Measurements from ENCODE around the gene UBASH3B. TPM values are rescaled to one million over a fixed set of nuclear protein-coding genes. Genes with fewer than 3 reads are reported as not detected.

UBASH3B gene
- polyA plus RNA-seq, 1 experiment: 19.1 TPM

DNA sequence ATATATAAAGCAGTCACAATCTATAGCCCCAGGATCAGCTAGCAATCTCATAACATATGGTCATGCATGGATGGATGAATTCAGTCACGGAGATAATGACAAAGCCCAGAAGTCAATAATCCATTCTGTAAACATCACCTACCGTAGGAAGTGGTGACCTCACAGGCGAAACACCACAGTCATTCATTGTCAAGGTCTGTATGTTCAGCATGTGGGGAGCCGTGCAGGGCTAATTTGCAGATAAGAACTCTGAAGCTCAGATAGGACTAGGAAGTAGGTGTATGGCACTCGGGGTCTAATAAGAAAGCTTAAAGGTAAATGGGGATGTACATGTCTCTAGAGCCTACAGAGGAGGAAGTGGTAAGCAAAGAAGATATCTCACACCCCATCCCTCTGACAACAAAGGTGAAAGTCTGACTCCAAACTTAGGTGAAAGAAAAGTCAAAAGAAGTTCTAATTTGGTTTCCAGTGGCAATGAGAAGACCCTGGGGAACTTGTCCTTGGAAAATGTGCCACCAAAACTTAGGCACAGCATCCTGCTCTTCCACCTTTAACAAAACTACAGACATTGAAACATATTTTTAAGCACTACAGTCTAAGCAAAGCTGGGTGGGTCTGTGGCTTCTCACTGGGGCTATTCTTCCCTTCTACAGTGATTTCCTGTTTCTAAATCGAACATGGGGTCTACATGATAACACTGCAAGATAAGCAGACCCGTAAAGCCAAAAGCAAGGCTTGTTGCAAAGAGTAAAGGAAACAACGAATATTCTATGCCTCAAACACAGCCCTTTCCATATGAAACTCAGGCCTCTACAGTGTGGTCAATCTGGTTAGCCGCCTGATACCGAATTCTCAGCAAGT lies 188.0 kb downstream of the UBASH3B start:
- TF ChIP-seq, protein P1, sequence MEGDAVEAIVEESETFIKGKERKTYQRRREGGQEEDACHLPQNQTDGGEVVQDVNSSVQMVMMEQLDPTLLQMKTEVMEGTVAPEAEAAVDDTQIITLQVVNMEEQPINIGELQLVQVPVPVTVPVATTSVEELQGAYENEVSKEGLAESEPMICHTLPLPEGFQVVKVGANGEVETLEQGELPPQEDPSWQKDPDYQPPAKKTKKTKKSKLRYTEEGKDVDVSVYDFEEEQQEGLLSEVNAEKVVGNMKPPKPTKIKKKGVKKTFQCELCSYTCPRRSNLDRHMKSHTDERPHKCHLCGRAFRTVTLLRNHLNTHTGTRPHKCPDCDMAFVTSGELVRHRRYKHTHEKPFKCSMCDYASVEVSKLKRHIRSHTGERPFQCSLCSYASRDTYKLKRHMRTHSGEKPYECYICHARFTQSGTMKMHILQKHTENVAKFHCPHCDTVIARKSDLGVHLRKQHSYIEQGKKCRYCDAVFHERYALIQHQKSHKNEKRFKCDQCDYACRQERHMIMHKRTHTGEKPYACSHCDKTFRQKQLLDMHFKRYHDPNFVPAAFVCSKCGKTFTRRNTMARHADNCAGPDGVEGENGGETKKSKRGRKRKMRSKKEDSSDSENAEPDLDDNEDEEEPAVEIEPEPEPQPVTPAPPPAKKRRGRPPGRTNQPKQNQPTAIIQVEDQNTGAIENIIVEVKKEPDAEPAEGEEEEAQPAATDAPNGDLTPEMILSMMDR (IDR thresholded peaks at IDR 0.05; ENCODE audit: low read depth, low read length): no peak
- ChIA-PET CTCF (interaction anchor here (0.6 to 2.5 kb wide), 4 partner anchors 10 to 215 kb away, joined by 4 to 19 read pairs (median 6); no protein-coding TSS in a partner anchor), POLR2A (no interaction called here)
- no peaks in the 10 kb centered on the region for H3K27me3 ChIP-seq (ENCODE audit: control insufficient read depth, insufficient read depth, low read length)
- H3K4me3 ChIP-seq (ENCODE audit: low read depth, low read length): no peak overlapping the region
- no peaks in the 10 kb centered on the region for H3K9me3 ChIP-seq (ENCODE audit: control insufficient read depth, insufficient read depth, low read length)
- H3K27ac ChIP-seq (ENCODE audit: low read depth, low read length): no peak overlapping the region
- DNase-seq (ENCODE audit: low read depth, low spot score): no peak

DNA sequence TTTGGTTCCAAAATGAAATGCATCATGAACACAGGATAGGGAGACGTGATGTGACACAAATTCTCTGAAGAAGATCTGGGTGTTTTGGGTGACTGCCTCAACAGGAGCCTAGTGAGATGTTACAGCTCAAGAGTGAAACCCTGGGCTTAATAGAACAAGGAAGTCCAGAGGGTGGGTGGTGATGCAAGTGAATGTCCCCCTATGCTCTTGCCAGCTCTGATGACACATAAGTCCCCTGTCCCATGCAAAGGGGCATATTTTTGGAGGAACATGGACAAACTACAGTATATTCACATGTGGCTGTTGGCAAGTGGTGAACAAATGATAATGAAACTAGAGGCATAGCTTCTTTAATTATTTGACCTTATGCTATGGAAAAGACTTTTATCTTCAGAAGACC lies 191.9 kb downstream of the UBASH3B start:
- TF ChIP-seq, protein P1 (IDR thresholded peaks at IDR 0.05; ENCODE audit: low read depth, low read length): no peak
- H3K27ac ChIP-seq (ENCODE audit: low read depth, low read length): no peak overlapping the region
- CTCF ChIA-PET: interaction anchor here (0.7 to 14.5 kb wide), 3 partner anchors 16 to 216 kb away, joined by 3 to 503 read pairs (median 8); no protein-coding TSS in a partner anchor

DNA sequence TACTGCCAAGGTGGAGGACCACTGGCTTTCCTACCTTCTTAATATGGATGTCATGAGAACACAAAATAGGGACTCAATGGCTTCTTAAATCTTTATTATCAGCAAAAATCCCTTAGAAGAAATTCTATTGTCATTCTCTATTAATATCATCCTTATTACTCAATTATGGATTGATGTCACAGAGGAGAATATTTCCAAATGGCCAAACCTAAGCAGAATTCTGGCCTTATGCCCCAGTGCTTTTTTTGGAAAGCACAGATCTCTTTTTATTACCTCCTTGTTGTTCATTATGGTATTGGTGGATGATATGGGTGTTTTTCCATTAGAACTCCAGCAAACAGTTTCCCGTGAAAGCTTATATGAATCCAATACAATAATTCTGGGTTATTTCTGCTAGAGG lies 192.7 kb downstream of the UBASH3B start:
- H3K9me3 ChIP-seq (ENCODE audit: control insufficient read depth, insufficient read depth, low read length): no peaks in the 10 kb centered on the region
- POLR2A ChIA-PET: no interaction called here
- no peak for DNase-seq (ENCODE audit: low read depth, low spot score)
- TF ChIP-seq, protein P1 (IDR thresholded peaks at IDR 0.05; ENCODE audit: low read depth, low read length): no peak
- no peak overlapping the region for H3K4me3 ChIP-seq (ENCODE audit: low read depth, low read length)
- CTCF ChIA-PET: interaction anchor here (2.7 to 14.5 kb wide), 2 partner anchors 16 to 216 kb away, joined by 8 to 503 read pairs; no protein-coding TSS in a partner anchor
- H3K27ac ChIP-seq (ENCODE audit: low read depth, low read length): no peak overlapping the region
- H3K27me3 ChIP-seq (ENCODE audit: control insufficient read depth, insufficient read depth, low read length): no peaks in the 10 kb centered on the region

More for the DNA sequence above, 191.9 kb downstream of the UBASH3B start:
- Histone ChIP-seq H3K9me3 (ENCODE audit: control insufficient read depth, insufficient read depth, low read length) (no peaks in the 10 kb centered on the region), H3K4me3 (ENCODE audit: low read depth, low read length) (no peak overlapping the region), H3K27me3 (ENCODE audit: control insufficient read depth, insufficient read depth, low read length) (no peaks in the 10 kb centered on the region)
- DNase-seq (ENCODE audit: low read depth, low spot score): no peak
- POLR2A ChIA-PET: no interaction called here

DNA sequence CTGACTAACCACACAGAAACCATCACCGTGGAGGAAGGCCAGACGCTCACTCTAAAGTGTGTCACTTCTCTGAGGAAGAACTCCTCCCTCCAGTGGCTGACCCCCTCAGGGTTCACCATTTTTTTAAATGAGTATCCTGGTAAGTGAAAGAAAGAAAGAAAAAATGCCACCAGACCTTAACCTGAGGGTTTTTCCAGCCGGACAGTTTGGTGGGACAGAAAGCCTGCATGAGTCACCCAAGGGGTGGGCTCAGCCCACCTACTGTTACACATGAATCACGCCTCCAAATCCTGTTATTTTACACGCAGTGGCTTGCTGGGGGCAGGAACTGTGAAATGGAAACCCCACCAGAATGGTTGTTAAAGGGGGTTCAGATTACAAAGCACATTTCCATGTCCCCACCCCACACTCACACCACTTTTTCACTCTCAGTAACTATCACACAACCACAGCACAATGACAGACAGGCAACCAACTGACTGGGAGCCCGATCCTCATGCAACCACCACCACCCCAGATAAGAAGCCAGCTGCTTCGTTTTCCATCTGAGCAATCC lies 194.6 kb downstream of the UBASH3B start:
- DNase-seq (ENCODE audit: low read depth, low spot score): no peak
- H3K9me3 ChIP-seq (ENCODE audit: control insufficient read depth, insufficient read depth, low read length): no peaks in the 10 kb centered on the region
- TF ChIP-seq, protein P1 (IDR thresholded peaks at IDR 0.05; ENCODE audit: low read depth, low read length): 0 out of 2 replicates have a peak, but pooled peaks have one; percentile 4
- CTCF ChIA-PET: interaction anchor here (1.0 to 14.5 kb wide), 6 partner anchors 10 to 270 kb away, joined by 3 to 503 read pairs (median 23); no protein-coding TSS in a partner anchor
- H3K4me3 ChIP-seq (ENCODE audit: low read depth, low read length): no peak overlapping the region
- H3K27me3 ChIP-seq (ENCODE audit: control insufficient read depth, insufficient read depth, low read length): no peaks in the 10 kb centered on the region
- POLR2A ChIA-PET: no interaction called here
- no peak overlapping the region for H3K27ac ChIP-seq (ENCODE audit: low read depth, low read length)
